C4-2B (cell line): ENCODE data around the gene ZFYVE26.

Experiments used
- CTCF ChIP-seq: fragments of 450-650 bp; conservative IDR thresholded peaks from 2 replicates; pipeline ENCODE4 v1.5.1; 2017; ENCODE audit warnings: mild to moderate bottlenecking
- ZFX ChIP-seq: fragments of 450-650 bp; IDR thresholded peaks from 2 replicates; pipeline ENCODE4 v1.6.1; 2017

GRCh38 chr14:67806246-67806645 lies 10.1 kb downstream of the ZFYVE26 start:
- no peak for TF ChIP-seq CTCF
- no peak for TF ChIP-seq ZFX
